WTC11 (cell line): Measurements from ENCODE around the gene IL10RA. TPM values are rescaled to one million over a fixed set of nuclear protein-coding genes. Genes with fewer than 3 reads are reported as not detected.

Experiments used
- ATAC-seq: fragments of 200-7000 bp; cut with Tn5 transposase; 2 replicates; pipeline ENCODE4 v1.10.0; 2021; ENCODE audit warnings: mild to moderate bottlenecking, moderate library complexity
- CTCF ChIA-PET: fragments of 300-600 bp; sonication (Branson Sonifier 250); formaldehyde crosslinking; loops from one replicate; lab custom pipeline; 2021; ENCODE audit warnings: antibody characterized with exemption; lab: Charles Lee
- POLR2A ChIA-PET: fragments of 350-600 bp; sonication (Branson Sonifier 250); formaldehyde crosslinking; loops from one replicate; lab custom pipeline; 2021; ENCODE audit warnings: antibody characterized with exemption; lab: Charles Lee
- DNase-seq: peaks from one replicate; pipeline ENCODE4 v3.0.0; 2021; ENCODE audit warnings: low spot score
- H3K27ac Mint-ChIP-seq: 2 replicates; pipeline ENCODE4 v1.8.0; 2021; ENCODE audit warnings: mixed read lengths
- H3K27me3 Mint-ChIP-seq: 2 replicates; pipeline ENCODE4 v1.8.0; 2021; ENCODE audit warnings: low read depth, mild to moderate bottlenecking, moderate library complexity, mixed read lengths
- H3K36me3 Mint-ChIP-seq: 2 replicates; pipeline ENCODE4 v1.8.0; 2021; ENCODE audit warnings: mixed read lengths
- H3K4me1 Mint-ChIP-seq: 2 replicates; pipeline ENCODE4 v1.8.0; 2022; ENCODE audit warnings: mixed read lengths
- H3K4me3 Mint-ChIP-seq: 2 replicates; pipeline ENCODE4 v1.8.0; 2021; ENCODE audit warnings: mild to moderate bottlenecking, moderate library complexity, mixed read lengths
- H3K9me3 Mint-ChIP-seq: 2 replicates; pipeline ENCODE4 v1.8.0; 2021; ENCODE audit warnings: mixed read lengths
- CBFB ChIP-seq: sonication (generic); formaldehyde crosslinking; IDR thresholded peaks from 2 replicates; pipeline ENCODE4 v1.8.1; 2022; ENCODE audit warnings: mild to moderate bottlenecking, low read depth, missing genetic modification reagents
- CREM ChIP-seq: sonication (generic); formaldehyde crosslinking; IDR thresholded peaks from 2 replicates; pipeline ENCODE4 v1.8.1; 2022; ENCODE audit warnings: mild to moderate bottlenecking, missing genetic modification reagents, moderate library complexity
- ETV6 ChIP-seq: sonication (generic); formaldehyde crosslinking; IDR thresholded peaks from 2 replicates; pipeline ENCODE4 v1.8.1; 2022; ENCODE audit warnings: mild to moderate bottlenecking, missing genetic modification reagents
- FOXJ3 ChIP-seq: sonication (generic); formaldehyde crosslinking; IDR thresholded peaks from 2 replicates; pipeline ENCODE4 v1.9.0; 2021; ENCODE audit warnings: missing genetic modification reagents, mild to moderate bottlenecking, borderline replicate concordance
- FOXK1 ChIP-seq: sonication (generic); formaldehyde crosslinking; IDR thresholded peaks from 2 replicates; pipeline ENCODE4 v1.8.0; 2022; ENCODE audit warnings: mild to moderate bottlenecking, moderate library complexity, missing genetic modification reagents
- GABPB1 ChIP-seq: sonication (generic); formaldehyde crosslinking; IDR thresholded peaks from 2 replicates; pipeline ENCODE4 v1.8.1; 2023; ENCODE audit warnings: mild to moderate bottlenecking, missing genetic modification reagents
- GTF2I ChIP-seq: fragments of 250-450 bp; sonication (Bioruptor Pico); conservative IDR thresholded peaks from 2 replicates; pipeline ENCODE4 v1.4.0; 2021; ENCODE audit warnings: mild to moderate bottlenecking
- HMGA2 ChIP-seq: fragments of 250-450 bp; sonication (Bioruptor Pico); IDR thresholded peaks from 2 replicates; pipeline ENCODE4 v1.4.0; 2021; ENCODE audit warnings: mild to moderate bottlenecking, moderate library complexity
- JAZF1 ChIP-seq: fragments of 250-450 bp; sonication (Bioruptor Pico); IDR thresholded peaks from 2 replicates; pipeline ENCODE4 v1.9.0; 2021; ENCODE audit warnings: moderate library complexity, mild to moderate bottlenecking, inconsistent platforms
- MYBL2 ChIP-seq: sonication (generic); formaldehyde crosslinking; IDR thresholded peaks from 2 replicates; pipeline ENCODE4 v1.8.1; 2023; ENCODE audit warnings: mild to moderate bottlenecking, moderate library complexity, missing genetic modification reagents
- NFATC4 ChIP-seq: fragments of 250-450 bp; sonication (Bioruptor Pico); IDR thresholded peaks from 2 replicates; pipeline ENCODE4 v1.9.0; 2021; ENCODE audit warnings: mild to moderate bottlenecking
- NR1H2 ChIP-seq: sonication (generic); formaldehyde crosslinking; IDR thresholded peaks from 2 replicates; pipeline ENCODE4 v1.9.0; 2021; ENCODE audit warnings: mild to moderate bottlenecking, moderate library complexity, missing genetic modification reagents
- NR2C2 ChIP-seq: sonication (generic); formaldehyde crosslinking; IDR thresholded peaks from 2 replicates; pipeline ENCODE4 v1.8.0; 2022; ENCODE audit warnings: mild to moderate bottlenecking, missing genetic modification reagents
- OVOL2 ChIP-seq: fragments of 250-450 bp; sonication (Bioruptor Pico); IDR thresholded peaks from 2 replicates; pipeline ENCODE4 v1.9.0; 2021; ENCODE audit warnings: mild to moderate bottlenecking, borderline replicate concordance
- PRRX2 ChIP-seq: fragments of 250-450 bp; sonication (Bioruptor Pico); IDR thresholded peaks from 2 replicates; pipeline ENCODE4 v1.8.0; 2021; ENCODE audit warnings: mild to moderate bottlenecking
- SOX15 ChIP-seq: fragments of 250-450 bp; sonication (Bioruptor Pico); IDR thresholded peaks from 2 replicates; pipeline ENCODE4 v1.9.0; 2021; ENCODE audit warnings: mild to moderate bottlenecking
- TEAD4 ChIP-seq: sonication (generic); formaldehyde crosslinking; IDR thresholded peaks from 2 replicates; pipeline ENCODE4 v1.8.0; 2022; ENCODE audit warnings: mild to moderate bottlenecking, missing genetic modification reagents
- ZNF121 ChIP-seq: sonication (generic); formaldehyde crosslinking; IDR thresholded peaks from 2 replicates; pipeline ENCODE4 v1.8.0; 2023; ENCODE audit warnings: missing genetic modification reagents
- ZNF219 ChIP-seq: sonication (generic); formaldehyde crosslinking; IDR thresholded peaks from 2 replicates; pipeline ENCODE4 v1.8.0; 2023; ENCODE audit warnings: missing genetic modification reagents, mild to moderate bottlenecking, borderline replicate concordance
- total RNA-seq: library from RNA; stranded (reverse); gene quantifications from 3 replicates; pipeline ENCODE4 v1.2.3, GENCODE V29; 2021
- TF ChIP-seq, protein P1 (sequence below): sonication (generic); formaldehyde crosslinking; IDR thresholded peaks from 2 replicates; pipeline ENCODE4 v1.8.0; 2022; ENCODE audit warnings: mild to moderate bottlenecking, missing genetic modification reagents
- TF ChIP-seq, protein P2 (sequence below): sonication (generic); formaldehyde crosslinking; IDR thresholded peaks from 2 replicates; pipeline ENCODE4 v1.8.0; 2022; ENCODE audit warnings: mild to moderate bottlenecking, missing genetic modification reagents
- TF ChIP-seq, protein P3 (sequence below): fragments of 250-450 bp; sonication (Bioruptor Pico); conservative IDR thresholded peaks from 2 replicates; pipeline ENCODE4 v1.9.0; 2021; ENCODE audit warnings: mild to moderate bottlenecking
- TF ChIP-seq, protein P4 (sequence below): sonication (generic); formaldehyde crosslinking; IDR thresholded peaks from 2 replicates; pipeline ENCODE4 v1.8.1; 2023; ENCODE audit warnings: mild to moderate bottlenecking, missing genetic modification reagents, borderline replicate concordance
- TF ChIP-seq, protein P5 (sequence below): fragments of 250-450 bp; sonication (Bioruptor Pico); IDR thresholded peaks from 2 replicates; pipeline ENCODE4 v1.9.0; 2021; ENCODE audit warnings: mild to moderate bottlenecking

IL10RA gene
- total RNA-seq, 1 experiment from 2014 or later: 0.74 TPM

DNA sequence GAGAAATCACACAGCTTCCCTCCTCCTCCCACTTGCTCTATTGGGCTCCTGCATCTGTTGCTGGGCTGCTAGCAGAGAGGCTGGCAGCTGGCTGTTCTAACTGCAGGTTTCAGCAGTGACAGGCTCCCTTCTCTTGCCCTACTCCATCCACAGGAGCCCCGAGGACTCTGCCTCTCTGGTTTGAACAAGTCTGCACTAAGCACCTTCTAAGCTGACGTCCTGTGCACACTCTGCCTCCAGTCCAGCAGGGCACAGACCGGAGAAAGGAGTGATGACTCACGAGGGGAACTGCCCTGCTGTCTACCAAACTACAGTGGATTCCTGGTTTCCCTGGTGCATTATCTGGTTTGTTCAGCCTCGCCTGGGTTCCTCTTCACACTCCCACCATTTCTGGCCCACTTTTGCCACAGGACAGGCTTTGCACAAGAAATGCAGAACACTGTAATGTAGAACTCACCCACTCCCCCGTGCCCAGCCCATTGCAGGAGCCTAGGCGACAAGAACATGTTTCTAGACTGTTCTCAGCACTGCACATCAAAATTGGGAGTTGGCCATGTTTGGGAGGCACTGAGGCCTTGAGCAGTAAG lies 26.0 kb downstream of the IL10RA start:
- no peak for TF ChIP-seq TEAD4 (CRISPR knock-in tag)
- TF ChIP-seq, protein P1, sequence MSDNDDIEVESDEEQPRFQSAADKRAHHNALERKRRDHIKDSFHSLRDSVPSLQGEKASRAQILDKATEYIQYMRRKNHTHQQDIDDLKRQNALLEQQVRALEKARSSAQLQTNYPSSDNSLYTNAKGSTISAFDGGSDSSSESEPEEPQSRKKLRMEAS (CRISPR knock-in tag): no peak
- TF ChIP-seq, all 79 proteins: peak for 0
- Mint-ChIP-seq H3K27me3 (no peaks in the 10 kb centered on the region; the same call in 1 of the 2 replicates), H3K36me3 (no peaks in the 10 kb centered on the region), H3K9me3 (peaks cover 8% of the 10 kb centered on the region), H3K4me3 (no peak overlapping the region), H3K27ac (no peak overlapping the region), H3K4me1 (no peaks in the 10 kb centered on the region)
- DNase-seq: no peak
- CTCF ChIA-PET: interaction anchor here (1.4 to 1.6 kb wide), 2 partner anchors 65 to 88 kb away, joined by 3 to 4 read pairs; no protein-coding TSS in a partner anchor
- POLR2A ChIA-PET: no interaction called here
- ATAC-seq: no peak

DNA sequence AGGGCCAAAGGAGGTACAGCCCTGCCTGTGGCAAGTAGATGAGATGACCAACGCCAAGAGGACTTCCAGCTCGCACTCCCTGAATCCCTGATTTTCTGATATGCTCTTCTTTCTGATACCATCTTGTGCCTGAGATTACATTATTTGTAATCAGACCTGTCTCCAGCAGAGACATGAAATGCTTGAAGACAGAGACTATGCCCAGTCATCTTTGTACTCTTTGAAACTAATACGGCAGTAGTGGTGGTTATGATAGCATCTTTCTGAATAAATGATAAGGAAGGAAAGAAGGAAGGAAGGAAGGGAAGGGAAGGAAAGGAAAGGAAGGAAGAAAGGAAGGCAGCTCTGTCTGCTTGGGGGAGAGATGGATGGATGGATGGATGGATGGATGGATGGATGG lies 27.8 kb downstream of the IL10RA start:
- ChIA-PET CTCF (no interaction called here), POLR2A (no interaction called here)
- Mint-ChIP-seq H3K36me3 (peaks cover 2% of the 10 kb centered on the region; the same call in 1 of the 2 replicates), H3K4me3 (no peak overlapping the region), H3K27me3 (peaks cover 8% of the 10 kb centered on the region), H3K27ac (no peak overlapping the region), H3K4me1 (no peaks in the 10 kb centered on the region), H3K9me3 (peaks cover 21% of the 10 kb centered on the region)
- no peak for DNase-seq
- no peak for ATAC-seq
- TF ChIP-seq ZNF219 (CRISPR knock-in tag) (no peak), NR2C2 (CRISPR knock-in tag) (no peak), ZNF121 (CRISPR knock-in tag) (no peak), NR1H2 (CRISPR knock-in tag) (no peak), JAZF1 (CRISPR knock-in tag) (no peak), FOXK1 (CRISPR knock-in tag) (no peak), GABPB1 (no peak), CBFB (CRISPR knock-in tag) (no peak), SOX15 (no peak), ETV6 (CRISPR knock-in tag) (no peak)
- TF ChIP-seq, protein P2, sequence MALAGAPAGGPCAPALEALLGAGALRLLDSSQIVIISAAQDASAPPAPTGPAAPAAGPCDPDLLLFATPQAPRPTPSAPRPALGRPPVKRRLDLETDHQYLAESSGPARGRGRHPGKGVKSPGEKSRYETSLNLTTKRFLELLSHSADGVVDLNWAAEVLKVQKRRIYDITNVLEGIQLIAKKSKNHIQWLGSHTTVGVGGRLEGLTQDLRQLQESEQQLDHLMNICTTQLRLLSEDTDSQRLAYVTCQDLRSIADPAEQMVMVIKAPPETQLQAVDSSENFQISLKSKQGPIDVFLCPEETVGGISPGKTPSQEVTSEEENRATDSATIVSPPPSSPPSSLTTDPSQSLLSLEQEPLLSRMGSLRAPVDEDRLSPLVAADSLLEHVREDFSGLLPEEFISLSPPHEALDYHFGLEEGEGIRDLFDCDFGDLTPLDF (CRISPR knock-in tag): no peak

DNA sequence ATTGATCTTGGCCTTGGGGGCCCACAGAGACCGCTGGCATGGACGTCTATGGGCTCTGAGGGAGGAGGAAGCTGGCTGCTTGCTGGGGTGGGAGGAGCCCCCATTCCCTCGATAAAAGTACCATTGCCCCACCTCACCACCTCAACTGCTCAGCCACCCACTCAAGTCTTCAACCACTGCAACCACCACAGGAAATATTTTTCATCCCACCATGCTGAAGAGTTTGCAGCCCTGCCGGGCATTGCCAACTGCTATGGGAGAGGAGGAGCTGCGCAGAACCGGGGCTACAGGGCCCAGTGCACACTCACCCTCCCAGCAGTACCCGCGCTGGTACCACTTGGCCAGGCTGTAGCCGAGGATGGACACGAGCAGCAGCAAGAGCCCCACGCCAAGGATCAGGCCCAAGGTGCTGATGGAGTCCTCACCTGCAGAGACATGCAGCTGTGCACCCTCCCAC lies 29.2 kb downstream of the IL10RA start:
- ChIA-PET CTCF (interaction anchor here (0.8 to 1.0 kb wide), 2 partner anchors 12 to 590 kb away, joined by 3 to 4 read pairs; no protein-coding TSS in a partner anchor), POLR2A (no interaction called here)
- Mint-ChIP-seq H3K4me1 (no peaks in the 10 kb centered on the region), H3K9me3 (peaks cover 24% of the 10 kb centered on the region), H3K36me3 (peaks cover 2% of the 10 kb centered on the region; the same call in 1 of the 2 replicates), H3K27me3 (peaks cover 11% of the 10 kb centered on the region), H3K27ac (no peak overlapping the region), H3K4me3 (no peak overlapping the region)
- no peak for DNase-seq
- no peak for ATAC-seq
- TF ChIP-seq GTF2I (CRISPR knock-in tag) (no peak), FOXJ3 (no peak), OVOL2 (CRISPR knock-in tag) (no peak), CREM (CRISPR knock-in tag) (no peak), NFATC4 (CRISPR knock-in tag) (no peak), HMGA2 (no peak), PRRX2 (no peak), FOXK1 (CRISPR knock-in tag) (no peak), MYBL2 (CRISPR knock-in tag) (no peak)
- TF ChIP-seq, protein P3, sequence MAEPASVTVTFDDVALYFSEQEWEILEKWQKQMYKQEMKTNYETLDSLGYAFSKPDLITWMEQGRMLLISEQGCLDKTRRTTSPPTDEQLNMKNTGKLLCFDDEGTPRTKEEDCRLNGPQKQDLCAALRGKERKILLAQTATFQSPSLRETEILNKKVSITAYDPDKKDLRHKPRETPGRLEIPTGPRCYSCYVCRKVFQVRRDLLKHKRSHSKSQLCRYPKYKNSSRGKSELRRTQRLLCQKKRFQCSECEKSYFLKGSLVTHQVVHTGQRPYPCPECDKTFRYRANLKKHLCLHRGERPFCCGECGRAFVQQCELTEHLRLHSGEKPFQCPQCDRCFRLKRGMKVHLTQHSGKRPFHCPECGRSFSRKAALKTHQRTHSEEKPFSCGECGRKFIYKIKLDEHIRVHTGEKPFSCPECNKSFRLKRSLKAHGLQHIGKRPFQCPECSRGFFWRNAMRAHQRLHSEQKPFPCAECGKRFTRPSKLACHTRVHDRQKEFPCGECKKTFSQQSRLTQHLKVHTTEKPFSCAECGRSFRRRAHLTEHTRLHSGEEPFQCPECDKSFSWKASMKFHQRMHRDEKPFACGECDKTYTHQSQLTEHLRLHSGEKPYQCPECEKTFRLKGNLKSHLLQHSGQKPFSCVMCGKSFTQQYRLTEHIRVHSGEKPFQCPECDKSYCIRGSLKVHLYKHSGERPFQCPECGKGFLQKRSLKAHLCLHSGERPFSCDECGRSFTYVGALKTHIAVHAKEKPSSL (CRISPR knock-in tag): no peak
- TF ChIP-seq, protein P4, sequence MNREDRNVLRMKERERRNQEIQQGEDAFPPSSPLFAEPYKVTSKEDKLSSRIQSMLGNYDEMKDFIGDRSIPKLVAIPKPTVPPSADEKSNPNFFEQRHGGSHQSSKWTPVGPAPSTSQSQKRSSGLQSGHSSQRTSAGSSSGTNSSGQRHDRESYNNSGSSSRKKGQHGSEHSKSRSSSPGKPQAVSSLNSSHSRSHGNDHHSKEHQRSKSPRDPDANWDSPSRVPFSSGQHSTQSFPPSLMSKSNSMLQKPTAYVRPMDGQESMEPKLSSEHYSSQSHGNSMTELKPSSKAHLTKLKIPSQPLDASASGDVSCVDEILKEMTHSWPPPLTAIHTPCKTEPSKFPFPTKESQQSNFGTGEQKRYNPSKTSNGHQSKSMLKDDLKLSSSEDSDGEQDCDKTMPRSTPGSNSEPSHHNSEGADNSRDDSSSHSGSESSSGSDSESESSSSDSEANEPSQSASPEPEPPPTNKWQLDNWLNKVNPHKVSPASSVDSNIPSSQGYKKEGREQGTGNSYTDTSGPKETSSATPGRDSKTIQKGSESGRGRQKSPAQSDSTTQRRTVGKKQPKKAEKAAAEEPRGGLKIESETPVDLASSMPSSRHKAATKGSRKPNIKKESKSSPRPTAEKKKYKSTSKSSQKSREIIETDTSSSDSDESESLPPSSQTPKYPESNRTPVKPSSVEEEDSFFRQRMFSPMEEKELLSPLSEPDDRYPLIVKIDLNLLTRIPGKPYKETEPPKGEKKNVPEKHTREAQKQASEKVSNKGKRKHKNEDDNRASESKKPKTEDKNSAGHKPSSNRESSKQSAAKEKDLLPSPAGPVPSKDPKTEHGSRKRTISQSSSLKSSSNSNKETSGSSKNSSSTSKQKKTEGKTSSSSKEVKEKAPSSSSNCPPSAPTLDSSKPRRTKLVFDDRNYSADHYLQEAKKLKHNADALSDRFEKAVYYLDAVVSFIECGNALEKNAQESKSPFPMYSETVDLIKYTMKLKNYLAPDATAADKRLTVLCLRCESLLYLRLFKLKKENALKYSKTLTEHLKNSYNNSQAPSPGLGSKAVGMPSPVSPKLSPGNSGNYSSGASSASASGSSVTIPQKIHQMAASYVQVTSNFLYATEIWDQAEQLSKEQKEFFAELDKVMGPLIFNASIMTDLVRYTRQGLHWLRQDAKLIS: no peak
- TF ChIP-seq, protein P5, sequence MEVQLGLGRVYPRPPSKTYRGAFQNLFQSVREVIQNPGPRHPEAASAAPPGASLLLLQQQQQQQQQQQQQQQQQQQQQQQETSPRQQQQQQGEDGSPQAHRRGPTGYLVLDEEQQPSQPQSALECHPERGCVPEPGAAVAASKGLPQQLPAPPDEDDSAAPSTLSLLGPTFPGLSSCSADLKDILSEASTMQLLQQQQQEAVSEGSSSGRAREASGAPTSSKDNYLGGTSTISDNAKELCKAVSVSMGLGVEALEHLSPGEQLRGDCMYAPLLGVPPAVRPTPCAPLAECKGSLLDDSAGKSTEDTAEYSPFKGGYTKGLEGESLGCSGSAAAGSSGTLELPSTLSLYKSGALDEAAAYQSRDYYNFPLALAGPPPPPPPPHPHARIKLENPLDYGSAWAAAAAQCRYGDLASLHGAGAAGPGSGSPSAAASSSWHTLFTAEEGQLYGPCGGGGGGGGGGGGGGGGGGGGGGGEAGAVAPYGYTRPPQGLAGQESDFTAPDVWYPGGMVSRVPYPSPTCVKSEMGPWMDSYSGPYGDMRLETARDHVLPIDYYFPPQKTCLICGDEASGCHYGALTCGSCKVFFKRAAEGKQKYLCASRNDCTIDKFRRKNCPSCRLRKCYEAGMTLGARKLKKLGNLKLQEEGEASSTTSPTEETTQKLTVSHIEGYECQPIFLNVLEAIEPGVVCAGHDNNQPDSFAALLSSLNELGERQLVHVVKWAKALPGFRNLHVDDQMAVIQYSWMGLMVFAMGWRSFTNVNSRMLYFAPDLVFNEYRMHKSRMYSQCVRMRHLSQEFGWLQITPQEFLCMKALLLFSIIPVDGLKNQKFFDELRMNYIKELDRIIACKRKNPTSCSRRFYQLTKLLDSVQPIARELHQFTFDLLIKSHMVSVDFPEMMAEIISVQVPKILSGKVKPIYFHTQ (CRISPR knock-in tag): no peak
